K562 treated with DMSO at 1 percent for 48 hours (cell line): Measurements from ENCODE around the gene PCDHA1. TPM values are rescaled to one million over a fixed set of nuclear protein-coding genes. Genes with fewer than 3 reads are reported as not detected.

Experiments used
- total RNA-seq: library from RNA; unstranded; fragments of 300-600 nt; gene quantifications from 2 replicates; pipeline ENCODE4 v1.2.3, GENCODE V29; 2022; ENCODE audit warnings: low replicate concordance; ENCODE audit errors: extremely low read depth

PCDHA1 gene
- total RNA-seq = not detected in 2 replicates

GRCh38 chr5:140785905-140786686, at the start of gene PCDHA1:
PCDHA1 (plus strand) TSS chr5:140786140.

GRCh38 chr5:140794595-140795258, 8.8 kb downstream of the PCDHA1 start, which contains the start of gene PCDHA2:
PCDHA2 (plus strand) TSS chr5:140794852.

GRCh38 chr5:140800816-140801493, 15.0 kb downstream of the PCDHA1 start, which contains the start of gene PCDHA3:
PCDHA3 (plus strand) TSS chr5:140801057.

GRCh38 chr5:140806834-140807775, 21.2 kb downstream of the PCDHA1 start, which contains the start of gene PCDHA4:
PCDHA4 (plus strand) TSS chr5:140807068.

GRCh38 chr5:140821375-140822280, 35.7 kb downstream of the PCDHA1 start, which contains the start of gene PCDHA5:
PCDHA5 (plus strand) TSS chr5:140821613.

GRCh38 chr5:140827704-140828361, 41.9 kb downstream of the PCDHA1 start, which contains the start of gene PCDHA6:
PCDHA6 (plus strand) TSS chr5:140827960; CDS start chr5:140828092, 132 bp downstream.

GRCh38 chr5:140833993-140834392, 48.1 kb downstream of the PCDHA1 start, which contains the start of gene PCDHA7:
PCDHA7 (plus strand) TSS chr5:140834269; CDS start chr5:140834384, 115 bp downstream.

GRCh38 chr5:140840978-140841962, 55.3 kb downstream of the PCDHA1 start, which contains the start of gene PCDHA8:
PCDHA8 (plus strand) TSS chr5:140841187; CDS start chr5:140841322, 135 bp downstream.

GRCh38 chr5:140848139-140849102, 62.5 kb downstream of the PCDHA1 start, which contains the start of gene PCDHA9:
PCDHA9 (plus strand) TSS chr5:140848382; CDS start chr5:140848496, 114 bp downstream.

GRCh38 chr5:140855772-140856674, 70.1 kb downstream of the PCDHA1 start, which contains the start of gene PCDHA10:
PCDHA10 (plus strand) TSS chr5:140855897; CDS start chr5:140856049, 152 bp downstream.

GRCh38 chr5:140868721-140869554, 83.0 kb downstream of the PCDHA1 start, which contains the start of gene PCDHA11:
PCDHA11 (plus strand) TSS chr5:140868957; CDS start chr5:140869104, 147 bp downstream.

GRCh38 chr5:140875085-140876065, 89.4 kb downstream of the PCDHA1 start, which contains the start of gene PCDHA12:
PCDHA12 (plus strand) TSS chr5:140875308; CDS start chr5:140875473, 165 bp downstream.

GRCh38 chr5:140881889-140882590, 96.1 kb downstream of the PCDHA1 start, which contains the start of gene PCDHA13:
PCDHA13 (plus strand) TSS chr5:140882124; CDS start chr5:140882269, 145 bp downstream.

